ENCODE results near the gene ALK. TPM values are rescaled to one million over a fixed set of nuclear protein-coding genes. Genes with fewer than 3 reads are reported as not detected.

Gene ALK
- total and polyA plus RNA-seq, 10 of the 15 experiments (the other 5 are each of a cell fraction or from before 2014, with no cell fraction given): 0.11 TPM; not detected in 9

DNA sequence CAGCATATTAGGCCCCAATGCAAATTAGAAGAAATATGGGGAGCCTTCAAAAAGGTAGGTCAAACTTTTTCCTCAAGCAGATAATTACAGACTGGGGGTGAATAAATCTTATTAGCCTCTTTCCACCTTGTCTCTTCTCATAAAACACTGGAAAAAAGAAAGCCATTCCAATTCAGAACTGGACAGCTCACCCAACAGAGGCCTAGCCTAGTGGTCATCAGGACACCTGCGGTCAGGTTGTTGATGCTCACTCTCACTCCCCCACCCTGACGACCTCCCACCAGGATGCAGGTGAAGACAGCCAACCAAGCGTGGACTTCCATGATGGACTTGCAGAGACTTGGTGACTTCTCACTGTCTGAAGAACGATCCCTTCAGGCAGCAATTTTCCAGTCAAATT lies 207.1 kb downstream of the ALK start:
- Histone ChIP-seq H3K4me2 (ENCODE audit: control insufficient read depth, insufficient read depth) (no peak overlapping the region), H3K9ac (ENCODE audit: control insufficient read depth, insufficient read depth, low read length) (no peak overlapping the region), H3K4me1 (ENCODE audit: control insufficient read depth, insufficient read depth, low read length) (no peaks in the 10 kb centered on the region), H2AFZ (ENCODE audit: control insufficient read depth, low read depth, low read length) (no peak overlapping the region), H4K20me1 (ENCODE audit: control insufficient read depth, insufficient read depth) (no peaks in the 10 kb centered on the region), H3K9me3 (replicated peaks; ENCODE audit: control insufficient read depth, insufficient read depth, low read length) (no peaks in the 10 kb centered on the region), H3K4me3 (no peak overlapping the region), H3K27ac (ENCODE audit: control insufficient read depth, insufficient read depth) (no peak overlapping the region), H3K27me3 (replicated peaks in 1 of 2; ENCODE audit: control insufficient read depth in 2 of 2, insufficient read depth in 2 of 2, low read length in 1 of 2) (no peaks in the 10 kb centered on the region; a peak in 1 of 4 replicates), H3K36me3 (ENCODE audit: control insufficient read depth in 2 of 2, insufficient read depth in 2 of 2, low read length in 1 of 2) (no peaks in the 10 kb centered on the region), H3K79me2 (ENCODE audit: control insufficient read depth, insufficient read depth, low read length) (no peaks in the 10 kb centered on the region)
- ATAC-seq (no peak), FAIRE-seq (no peak), DNase-seq (ENCODE audit: low read depth, low spot score) (no peak)
- ChIA-PET SMC1A (ENCODE audit: uncharacterized antibody, unreplicated experiment) (no interaction called here), RAD21 (ENCODE audit: unreplicated experiment) (no interaction called here), POLR2A (no interaction called here), CTCF (interaction anchor here (0.6 to 0.8 kb wide), 2 partner anchors 9 to 1761 kb away, joined by 3 read pairs; no protein-coding TSS in a partner anchor)
- BruUV-seq (replicated peaks): no TSS peak
- TF ChIP-seq, protein P1, sequence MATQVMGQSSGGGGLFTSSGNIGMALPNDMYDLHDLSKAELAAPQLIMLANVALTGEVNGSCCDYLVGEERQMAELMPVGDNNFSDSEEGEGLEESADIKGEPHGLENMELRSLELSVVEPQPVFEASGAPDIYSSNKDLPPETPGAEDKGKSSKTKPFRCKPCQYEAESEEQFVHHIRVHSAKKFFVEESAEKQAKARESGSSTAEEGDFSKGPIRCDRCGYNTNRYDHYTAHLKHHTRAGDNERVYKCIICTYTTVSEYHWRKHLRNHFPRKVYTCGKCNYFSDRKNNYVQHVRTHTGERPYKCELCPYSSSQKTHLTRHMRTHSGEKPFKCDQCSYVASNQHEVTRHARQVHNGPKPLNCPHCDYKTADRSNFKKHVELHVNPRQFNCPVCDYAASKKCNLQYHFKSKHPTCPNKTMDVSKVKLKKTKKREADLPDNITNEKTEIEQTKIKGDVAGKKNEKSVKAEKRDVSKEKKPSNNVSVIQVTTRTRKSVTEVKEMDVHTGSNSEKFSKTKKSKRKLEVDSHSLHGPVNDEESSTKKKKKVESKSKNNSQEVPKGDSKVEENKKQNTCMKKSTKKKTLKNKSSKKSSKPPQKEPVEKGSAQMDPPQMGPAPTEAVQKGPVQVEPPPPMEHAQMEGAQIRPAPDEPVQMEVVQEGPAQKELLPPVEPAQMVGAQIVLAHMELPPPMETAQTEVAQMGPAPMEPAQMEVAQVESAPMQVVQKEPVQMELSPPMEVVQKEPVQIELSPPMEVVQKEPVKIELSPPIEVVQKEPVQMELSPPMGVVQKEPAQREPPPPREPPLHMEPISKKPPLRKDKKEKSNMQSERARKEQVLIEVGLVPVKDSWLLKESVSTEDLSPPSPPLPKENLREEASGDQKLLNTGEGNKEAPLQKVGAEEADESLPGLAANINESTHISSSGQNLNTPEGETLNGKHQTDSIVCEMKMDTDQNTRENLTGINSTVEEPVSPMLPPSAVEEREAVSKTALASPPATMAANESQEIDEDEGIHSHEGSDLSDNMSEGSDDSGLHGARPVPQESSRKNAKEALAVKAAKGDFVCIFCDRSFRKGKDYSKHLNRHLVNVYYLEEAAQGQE (IDR thresholded peaks at IDR 0.05; ENCODE audit: low read depth, low read length): peak; percentile 49; the same call in 1 of the 2 replicates
- TF ChIP-seq, protein P2, sequence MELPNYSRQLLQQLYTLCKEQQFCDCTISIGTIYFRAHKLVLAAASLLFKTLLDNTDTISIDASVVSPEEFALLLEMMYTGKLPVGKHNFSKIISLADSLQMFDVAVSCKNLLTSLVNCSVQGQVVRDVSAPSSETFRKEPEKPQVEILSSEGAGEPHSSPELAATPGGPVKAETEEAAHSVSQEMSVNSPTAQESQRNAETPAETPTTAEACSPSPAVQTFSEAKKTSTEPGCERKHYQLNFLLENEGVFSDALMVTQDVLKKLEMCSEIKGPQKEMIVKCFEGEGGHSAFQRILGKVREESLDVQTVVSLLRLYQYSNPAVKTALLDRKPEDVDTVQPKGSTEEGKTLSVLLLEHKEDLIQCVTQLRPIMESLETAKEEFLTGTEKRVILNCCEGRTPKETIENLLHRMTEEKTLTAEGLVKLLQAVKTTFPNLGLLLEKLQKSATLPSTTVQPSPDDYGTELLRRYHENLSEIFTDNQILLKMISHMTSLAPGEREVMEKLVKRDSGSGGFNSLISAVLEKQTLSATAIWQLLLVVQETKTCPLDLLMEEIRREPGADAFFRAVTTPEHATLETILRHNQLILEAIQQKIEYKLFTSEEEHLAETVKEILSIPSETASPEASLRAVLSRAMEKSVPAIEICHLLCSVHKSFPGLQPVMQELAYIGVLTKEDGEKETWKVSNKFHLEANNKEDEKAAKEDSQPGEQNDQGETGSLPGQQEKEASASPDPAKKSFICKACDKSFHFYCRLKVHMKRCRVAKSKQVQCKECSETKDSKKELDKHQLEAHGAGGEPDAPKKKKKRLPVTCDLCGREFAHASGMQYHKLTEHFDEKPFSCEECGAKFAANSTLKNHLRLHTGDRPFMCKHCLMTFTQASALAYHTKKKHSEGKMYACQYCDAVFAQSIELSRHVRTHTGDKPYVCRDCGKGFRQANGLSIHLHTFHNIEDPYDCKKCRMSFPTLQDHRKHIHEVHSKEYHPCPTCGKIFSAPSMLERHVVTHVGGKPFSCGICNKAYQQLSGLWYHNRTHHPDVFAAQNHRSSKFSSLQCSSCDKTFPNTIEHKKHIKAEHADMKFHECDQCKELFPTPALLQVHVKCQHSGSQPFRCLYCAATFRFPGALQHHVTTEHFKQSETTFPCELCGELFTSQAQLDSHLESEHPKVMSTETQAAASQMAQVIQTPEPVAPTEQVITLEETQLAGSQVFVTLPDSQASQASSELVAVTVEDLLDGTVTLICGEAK (IDR thresholded peaks at IDR 0.05; ENCODE audit: borderline replicate concordance): no peak
- TF ChIP-seq ZNF274 (IDR thresholded peaks at IDR 0.05; ENCODE audit: insufficient read depth, insufficient read length) (no peak), ZNF24 (IDR thresholded peaks at IDR 0.05) (no peak)
- intact Hi-C loops (cut with micrococcal nuclease; ENCODE audit: unreplicated experiment): no loop called here
- in situ Hi-C loops (cut with MboI): no loop called here
- 26% methylated on average over 4 of the region's 4 CpGs for WGBS (ENCODE audit: insufficient coverage, insufficient replicate concordance, low lambda C conversion rate, missing lambda C conversion rate)

Data from GM12878 (cell line).